Left renal cortex interstitium (tissue), 4 donors: ENCODE results near the gene PLPP2. TPM values are rescaled to one million over a fixed set of nuclear protein-coding genes. Genes with fewer than 3 reads are reported as not detected.
"Not testable (repeated sequence)": the region's sequence is repeated elsewhere in the genome, so short reads cannot be mapped to it uniquely, and the experiment has no call there.

ENCODE experiments used
- DNase-seq, 4 donors: peaks; one replicate each; pipeline ENCODE4 v3.0.0-alpha.2; 2013; ENCODE audit warnings: low read depth in 4 of 4, low spot score in 2 of 4, missing footprints in 1 of 4
- polyA plus RNA-seq, 4 donors: library from polyadenylated mRNA; unstranded; fragments of 120-200 nt; gene quantifications; one replicate each; pipeline ENCODE4 v1.2.1, GENCODE V29; 2013; ENCODE audit not compliant: insufficient read length in 4 of 4

The PLPP2 gene
- polyA plus RNA-seq, 4 donors: 2.1 to 4.2 (median 3.1) TPM

DNA sequence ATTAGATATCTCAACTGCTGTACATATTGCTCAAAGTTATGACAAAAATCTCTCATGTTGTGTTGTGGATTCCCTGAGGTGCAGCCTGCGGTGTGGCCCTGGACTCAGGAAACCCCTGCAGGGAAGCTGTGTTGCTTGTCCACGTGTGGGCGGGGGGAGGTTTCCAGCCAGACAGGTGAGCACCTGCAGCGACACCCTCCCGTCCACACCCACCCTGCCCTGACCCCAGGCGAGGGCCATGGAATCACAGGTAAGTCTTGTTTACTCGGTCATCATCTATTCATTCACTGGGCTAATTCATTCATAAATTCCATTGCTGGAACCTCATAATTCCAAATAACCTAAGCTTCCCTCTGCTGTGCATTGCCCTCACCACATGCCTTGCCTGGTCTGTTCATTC, 14.1 kb downstream of the PLPP2 start:
- no peak for DNase-seq

DNA sequence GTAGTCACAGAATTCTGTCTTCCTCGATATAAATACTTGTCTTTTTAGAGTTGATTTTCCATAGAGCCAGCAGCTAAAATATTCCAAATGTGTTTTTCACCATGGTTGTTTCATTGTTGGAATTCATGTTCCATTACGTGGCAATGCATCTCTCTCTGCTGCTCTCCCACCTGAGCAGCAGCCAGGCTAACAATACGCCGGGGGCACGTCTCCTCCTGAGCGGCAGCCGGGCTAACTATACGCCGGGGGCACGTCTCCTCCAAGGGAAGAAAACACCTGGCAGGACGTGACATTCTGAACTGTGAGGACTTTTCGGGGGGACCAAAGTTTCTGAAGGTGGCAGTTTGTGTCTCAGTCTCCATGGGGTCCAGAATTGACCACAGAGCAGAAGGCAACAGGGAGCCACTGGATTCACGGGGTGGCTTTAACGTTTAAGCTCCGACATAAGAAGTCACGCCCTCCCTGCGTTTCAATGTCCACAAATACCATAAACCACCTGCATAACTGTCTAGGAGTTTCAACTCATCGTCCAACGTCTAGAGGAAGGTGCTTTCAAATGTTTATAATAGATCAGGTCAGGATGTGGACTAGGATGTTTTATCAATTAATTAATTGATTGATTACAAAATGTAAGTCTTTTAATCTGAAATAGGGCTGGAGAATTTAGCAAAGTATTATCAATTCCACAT, 15.1 kb downstream of the PLPP2 start:
- DNase-seq: no peak

DNA sequence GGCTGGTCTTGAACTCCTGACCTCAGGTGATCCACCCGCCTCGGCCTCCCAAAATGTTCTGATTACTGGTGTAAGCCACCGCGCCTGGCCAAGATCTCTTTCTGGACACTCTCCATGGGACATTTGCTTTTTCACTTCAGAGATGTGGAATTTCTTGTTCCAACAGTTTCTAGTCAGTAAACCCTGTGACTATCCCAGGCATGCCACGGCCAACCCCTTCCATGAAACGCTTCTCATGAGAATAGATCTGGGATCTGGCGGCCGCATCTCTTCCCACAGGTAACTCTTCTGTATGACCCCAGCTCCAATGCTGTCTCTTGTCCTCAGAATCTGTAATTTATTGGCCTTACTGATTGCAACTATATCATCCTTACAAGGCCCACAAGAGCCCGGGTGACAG, 16.2 kb downstream of the PLPP2 start:
- DNase-seq: no peak

DNA sequence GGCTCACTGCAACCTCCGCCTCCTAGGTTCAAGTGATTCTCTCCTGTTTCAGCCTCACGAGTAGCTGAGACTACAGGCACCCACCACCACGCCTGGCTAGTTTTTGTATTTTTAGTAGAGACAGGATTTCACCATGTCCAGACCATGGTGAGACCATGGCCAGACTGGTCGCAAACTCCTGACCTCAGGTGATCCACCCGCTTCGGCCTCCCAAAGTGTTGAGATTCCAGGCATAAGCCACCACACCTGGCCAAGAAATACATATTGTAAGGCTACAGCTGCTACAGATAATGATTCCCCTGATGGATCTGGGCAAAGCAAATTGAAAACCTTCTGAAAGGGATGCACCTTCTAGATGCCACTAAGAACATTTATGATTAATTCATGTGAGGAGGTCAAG, 17.8 kb downstream of the PLPP2 start:
- DNase-seq: no peak

DNA sequence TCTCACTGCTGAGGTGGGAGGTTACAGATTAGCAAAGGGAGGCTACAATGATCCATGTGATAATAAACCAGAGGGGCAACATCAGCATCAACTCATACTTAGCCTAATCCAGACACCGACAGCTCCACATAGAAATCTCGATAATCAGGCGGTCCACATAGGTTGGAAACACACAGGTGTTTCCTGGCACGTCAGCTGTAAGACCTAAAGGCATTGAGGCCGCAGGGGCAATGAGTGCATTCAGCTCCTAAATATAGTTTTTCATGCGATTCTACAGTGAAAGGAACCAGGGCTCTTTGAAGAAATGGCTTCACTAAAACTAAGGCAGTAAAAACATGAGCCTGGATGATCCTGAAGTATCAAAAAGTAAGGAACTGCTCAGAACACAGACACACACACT, 19.3 kb downstream of the PLPP2 start:
- DNase-seq: no peak

DNA sequence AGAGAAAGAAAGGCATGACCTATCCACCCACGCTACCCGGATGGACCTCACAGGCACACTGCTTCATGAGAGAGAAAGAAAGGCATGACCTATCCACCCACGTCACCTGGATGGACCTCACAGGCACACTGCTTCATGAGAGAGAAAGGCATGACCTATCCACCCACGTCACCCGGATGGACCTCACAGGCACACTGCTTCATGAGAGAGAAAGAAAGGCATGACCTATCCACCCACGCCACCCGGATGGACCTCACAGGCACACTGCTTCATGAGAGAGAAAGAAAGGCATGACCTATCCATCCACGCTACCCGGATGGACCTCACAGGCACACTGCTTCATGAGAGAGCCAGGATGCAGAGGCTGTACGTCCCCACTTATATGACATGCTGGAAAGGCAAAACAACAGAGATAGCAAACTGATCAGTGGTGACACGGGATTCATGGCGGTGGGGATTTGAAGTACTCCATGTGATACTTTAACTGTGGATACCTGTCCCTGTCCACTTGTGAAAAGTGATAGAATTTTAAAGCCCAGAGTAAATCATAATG, 20.4 kb downstream of the PLPP2 start:
- DNase-seq: not testable (repeated sequence)

DNA sequence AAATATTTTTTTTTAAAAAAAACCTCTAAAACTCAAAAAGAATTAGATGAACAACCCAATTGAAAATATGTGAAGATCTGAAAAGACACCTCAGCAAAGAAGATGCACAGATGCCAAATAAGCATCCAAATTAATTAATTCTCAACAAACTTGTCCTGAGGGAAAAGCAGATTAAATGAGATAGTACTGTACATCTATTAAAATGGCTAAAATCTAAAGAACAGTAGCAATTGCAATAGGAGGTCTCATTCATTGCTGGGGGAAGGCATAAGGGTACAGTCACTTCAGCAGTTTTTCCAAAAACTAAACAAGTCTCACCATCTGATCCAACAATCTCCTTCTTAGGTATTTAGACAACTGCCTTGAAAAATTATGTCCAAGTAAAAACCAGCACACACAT, 22.0 kb downstream of the PLPP2 start:
- DNase-seq: no peak

DNA sequence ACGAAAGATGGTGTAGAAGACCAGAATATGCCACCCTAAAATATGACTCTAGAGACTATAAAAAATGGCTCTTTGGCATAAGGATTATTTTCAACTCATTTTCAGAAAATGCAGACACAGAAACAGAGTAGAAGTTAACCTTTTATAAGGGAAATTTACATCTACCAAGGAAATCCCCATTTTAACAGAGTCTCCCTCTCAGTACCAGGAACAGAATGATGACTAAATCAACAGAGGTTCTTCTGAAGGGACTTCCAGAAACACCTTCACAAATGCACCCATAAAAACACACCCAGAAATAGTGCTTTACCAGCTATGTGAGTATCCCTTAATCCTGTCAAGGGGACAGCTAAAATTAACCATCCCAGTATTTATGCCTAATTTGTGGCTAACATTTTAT, 29.1 kb downstream of the PLPP2 start:
- no peak for DNase-seq

DNA sequence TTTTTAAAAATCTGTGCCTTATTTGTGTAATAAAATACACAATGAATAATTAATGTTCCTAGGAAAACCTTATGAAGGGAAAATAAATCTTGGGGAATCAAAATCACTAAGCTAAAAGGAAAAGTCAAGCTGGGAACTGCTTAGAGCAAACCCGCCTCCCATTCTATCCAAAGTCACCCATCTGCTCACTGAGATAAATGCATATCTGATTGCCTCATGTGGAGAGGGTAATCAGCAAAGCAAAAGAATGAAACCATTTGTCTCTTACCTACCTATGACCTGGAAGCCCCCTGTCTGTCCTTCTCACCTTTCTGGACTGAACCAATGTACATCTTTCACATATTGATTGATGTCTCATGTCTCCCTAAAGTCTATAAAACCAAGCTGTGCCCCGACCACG, 34.4 kb downstream of the PLPP2 start:
- not testable (repeated sequence) for DNase-seq

DNA sequence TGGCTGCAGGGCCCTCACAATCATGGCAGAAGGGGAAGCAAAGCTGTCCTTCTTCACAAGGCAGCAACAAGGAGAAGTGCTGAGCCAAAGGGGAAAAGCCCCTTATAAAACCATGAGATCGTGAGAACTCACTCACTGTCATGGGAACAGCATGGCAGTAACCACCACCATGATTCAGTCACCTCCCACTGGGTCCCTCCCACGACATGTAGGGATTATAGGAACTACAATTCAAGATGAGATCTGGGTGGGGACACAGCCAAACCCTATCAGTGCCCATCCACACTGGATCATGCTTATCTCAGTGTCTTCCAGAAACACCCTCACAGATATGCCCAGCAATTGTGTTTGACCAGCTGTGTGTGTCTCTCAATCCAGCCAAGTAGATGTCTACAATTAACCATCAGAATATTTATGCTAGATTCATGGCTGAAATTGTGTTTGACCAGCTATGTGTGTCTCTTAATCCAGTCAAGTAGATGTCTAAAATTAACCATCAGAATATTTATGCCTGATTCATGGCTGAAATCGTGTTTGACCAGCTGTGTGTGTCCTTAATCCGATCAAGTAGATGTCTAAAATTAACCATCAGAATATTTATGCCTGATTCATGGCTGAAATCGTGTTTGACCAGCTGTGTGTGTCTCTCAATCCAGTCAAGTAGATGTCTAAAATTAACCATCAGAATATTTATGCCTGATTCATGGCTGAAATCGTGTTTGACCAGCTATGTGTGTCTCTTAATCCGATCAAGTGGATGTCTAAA, 38.6 kb downstream of the PLPP2 start:
- not testable (repeated sequence) for DNase-seq

DNA sequence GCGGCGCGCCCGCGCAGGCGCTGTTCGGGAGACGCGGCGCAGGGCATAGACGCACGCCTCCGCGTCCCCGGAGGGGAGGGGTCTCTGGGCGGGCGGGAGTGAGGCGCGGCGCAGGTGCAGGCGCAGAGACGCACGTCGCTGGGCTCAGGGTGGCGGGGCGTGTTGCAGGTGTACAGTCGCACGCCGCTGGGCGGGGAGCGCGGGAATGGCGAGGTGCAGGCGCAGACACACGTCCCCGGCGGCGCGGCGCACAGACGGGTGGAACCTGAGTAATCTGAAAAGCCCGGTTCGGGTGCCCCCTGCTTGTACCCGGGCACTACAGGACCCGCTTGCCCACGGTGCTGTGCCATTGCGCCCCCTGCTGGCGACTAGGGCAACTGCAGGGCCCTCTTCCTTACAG, 44.7 kb downstream of the PLPP2 start:
- no peak for DNase-seq

DNA sequence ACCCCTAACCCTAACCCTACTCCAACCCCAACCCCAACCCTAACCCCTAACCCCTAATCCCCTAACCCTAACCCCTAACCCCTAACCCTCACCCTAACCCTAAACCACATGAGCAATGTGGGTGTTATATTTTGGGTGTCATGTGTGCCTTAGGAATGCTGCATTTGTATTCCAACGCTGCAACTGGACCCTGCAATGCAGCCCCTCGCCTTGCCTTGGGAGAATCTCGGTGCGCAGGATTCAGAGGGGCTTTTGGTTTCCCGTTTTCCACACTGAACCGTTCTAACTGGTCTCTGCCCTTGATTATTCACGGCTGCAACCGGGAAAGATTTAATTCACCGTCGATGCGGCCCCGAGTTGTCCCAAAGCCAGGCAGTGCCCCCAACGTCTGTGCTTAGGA, 45.3 kb downstream of the PLPP2 start:
- DNase-seq: not testable (repeated sequence)

DNA sequence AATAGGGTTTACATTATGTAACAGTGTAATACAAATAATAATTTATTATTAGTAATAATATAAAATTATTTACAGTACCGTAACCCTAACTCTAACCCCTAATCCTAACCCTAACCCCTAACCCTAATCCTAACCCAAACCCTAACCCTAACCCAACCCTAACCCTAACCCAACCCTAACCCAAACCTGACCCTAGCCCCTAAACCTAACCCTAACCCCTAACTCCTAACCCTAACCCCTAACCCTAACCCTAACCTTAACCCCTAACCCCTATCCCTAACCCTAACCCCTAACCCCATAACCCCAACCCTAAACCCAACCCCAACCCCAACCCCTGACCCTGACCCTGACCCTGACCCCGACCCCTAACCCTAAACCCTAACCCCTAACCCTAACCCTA, 45.7 kb downstream of the PLPP2 start:
- no peak for DNase-seq

Other genes starting within 250 kb of the PLPP2 start
- not detected for gene OR4F17, start 184.3 kb downstream of the PLPP2 start, polyA plus RNA-seq
- gene MIER2, start 53.4 kb upstream of the PLPP2 start, polyA plus RNA-seq: 10 to 100 TPM; 24.0 to 36.6 (median 31.3) TPM
- 1 to 10 TPM; 1.4 to 3.4 (median 2.9) TPM for gene C2CD4C, start 117.7 kb upstream of the PLPP2 start, polyA plus RNA-seq
- gene SHC2, start 169.6 kb upstream of the PLPP2 start, polyA plus RNA-seq: 10 to 100 TPM; 22.9 to 44.9 (median 38.6) TPM
- gene MADCAM1, start 205.1 kb upstream of the PLPP2 start, polyA plus RNA-seq: 1 to 10 TPM; 3.2 to 6.6 (median 4.0) TPM
- gene TPGS1, start 216.1 kb upstream of the PLPP2 start, polyA plus RNA-seq: 10 to 100 TPM in 3 of 4 donors, 1 to 10 TPM in 1; 6.4 to 19.5 (median 14.0) TPM
- gene CDC34, start 240.4 kb upstream of the PLPP2 start, polyA plus RNA-seq: 10 to 100 TPM; 57.9 to 77.6 (median 66.3) TPM